RKO (cell line): ENCODE results near the gene TMEM178A.

Experiments
- DNase-seq: peaks from one replicate; pipeline ENCODE4 v3.0.0-alpha.2; 2016; ENCODE audit warnings: low spot score

Gene TMEM178A

DNA sequence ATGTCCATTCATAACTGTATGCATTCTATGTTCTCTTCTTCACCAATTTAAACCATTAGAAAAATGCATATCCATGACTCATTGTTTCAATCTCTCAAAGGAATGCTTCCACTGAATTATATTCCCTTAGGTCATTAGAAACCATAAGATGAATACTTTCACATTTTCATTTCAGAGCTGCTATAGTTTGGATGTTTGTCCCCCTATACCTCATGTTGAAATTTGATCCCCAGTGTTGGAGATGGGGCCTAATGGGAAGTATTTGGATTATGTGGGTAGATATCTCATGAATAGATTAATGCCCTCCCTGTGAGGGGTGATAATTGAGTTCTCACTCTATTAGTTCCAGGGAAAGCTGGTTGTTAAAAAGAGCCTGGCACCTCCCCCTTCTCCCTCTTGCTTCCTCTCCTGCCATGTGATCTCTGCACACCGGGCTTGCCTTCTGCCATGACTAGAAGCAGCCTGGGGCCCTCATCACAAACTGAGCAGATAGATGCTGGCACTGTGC, 77.6 kb downstream of the TMEM178A start:
- no peak for DNase-seq

GRCh38 chr2:39755466-39755865, 89.7 kb downstream of the TMEM178A start:
- DNase-seq: no peak

DNA sequence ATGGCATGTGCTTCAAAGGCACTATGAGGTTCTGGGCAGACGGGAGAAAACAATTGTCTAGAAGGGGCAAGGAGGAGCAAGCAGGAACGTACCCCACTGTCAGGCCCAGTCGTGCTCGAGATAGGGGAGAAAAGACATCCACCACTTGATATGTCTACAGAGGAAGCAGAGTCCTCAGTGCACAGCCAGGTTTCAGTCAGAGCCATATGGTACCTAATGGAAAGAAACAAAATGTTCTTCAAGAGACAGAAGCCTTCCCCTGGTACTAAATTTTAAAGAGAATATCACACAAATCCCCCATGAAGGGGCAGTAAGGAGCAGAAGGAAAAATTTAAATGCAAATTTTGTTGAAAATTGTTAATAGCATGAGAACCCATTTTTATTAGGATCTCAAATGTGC, 91.4 kb downstream of the TMEM178A start:
- DNase-seq: no peak

DNA sequence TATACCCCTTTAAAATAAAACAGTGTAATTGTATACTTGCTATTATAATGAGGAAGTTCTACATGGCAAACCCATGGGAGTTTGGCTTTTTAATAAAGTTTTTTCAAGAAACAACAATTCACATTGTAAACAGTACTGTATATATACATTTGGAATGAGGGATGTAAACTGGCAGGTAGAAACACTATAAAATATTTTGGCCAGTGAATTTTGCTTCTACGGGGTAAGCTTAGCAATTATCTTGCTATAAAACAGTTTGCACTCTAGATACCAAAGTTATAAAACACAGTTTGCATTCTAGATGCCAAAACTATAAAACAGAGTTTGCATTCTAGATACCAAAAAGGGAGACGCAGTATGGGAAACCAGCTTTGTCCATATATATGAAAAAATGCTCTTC, 96.7 kb downstream of the TMEM178A start:
- no peak for DNase-seq
